NCI-H146 treated with DMSO at 0.1 percent for 48 hours (cell line): ENCODE measurements around the gene PLK3.
A peak's percentile ranks its signal among the peaks of the same experiment; 100 is the strongest.
"Not testable (repeated sequence)": the region's sequence is repeated elsewhere in the genome, so short reads cannot be mapped to it uniquely, and the experiment has no call there.

Experiments used
- DNase-seq: peaks from one replicate; lab custom pipeline; 2025; ENCODE audit not compliant: unreplicated experiment; lab: John Stamatoyannopoulos, UW

Gene PLK3

DNA sequence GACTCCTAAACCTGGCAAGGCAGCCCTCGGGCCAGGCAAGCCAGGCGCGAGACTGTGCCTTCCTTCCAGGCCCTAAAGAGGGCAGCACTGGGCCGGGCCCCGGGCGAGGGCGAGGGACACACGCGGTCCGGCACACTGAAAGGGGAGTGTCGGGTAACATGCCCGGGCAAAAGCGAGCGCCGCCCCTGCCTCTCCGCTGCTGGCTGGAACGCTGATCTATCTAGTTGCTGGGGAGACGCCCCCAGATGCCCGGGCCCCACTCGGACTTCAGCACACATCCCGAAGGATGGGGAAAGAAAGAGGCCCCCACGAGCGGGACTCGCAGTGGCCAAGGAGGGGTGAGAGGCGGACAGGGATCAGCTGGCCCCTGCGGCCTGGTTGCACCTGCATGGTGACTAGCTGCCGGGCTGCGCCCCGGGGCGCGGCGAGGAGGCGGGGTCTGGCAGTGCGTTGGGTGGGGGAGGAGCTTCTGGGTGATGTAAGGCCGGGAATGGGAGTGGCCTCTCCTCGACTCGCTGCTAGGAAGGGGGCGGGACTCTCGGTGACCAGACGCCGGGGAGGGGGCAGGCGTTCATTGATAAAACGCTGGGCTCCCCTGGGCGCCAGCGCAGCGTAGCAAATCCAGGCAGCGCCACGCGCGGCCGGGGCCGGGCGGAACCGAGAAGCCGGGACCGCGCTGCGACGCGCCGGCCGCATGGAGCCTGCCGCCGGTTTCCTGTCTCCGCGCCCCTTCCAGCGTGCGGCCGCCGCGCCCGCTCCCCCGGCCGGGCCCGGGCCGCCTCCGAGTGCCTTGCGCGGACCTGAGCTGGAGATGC, at the start of gene PLK3:
Gene PLK3, plus strand, starts transcription at position 608 of the 815 bp plus-strand sequence. Its CDS starts 87 bp downstream, at position 695.
- DNase-seq, result peak; percentile 89

DNA sequence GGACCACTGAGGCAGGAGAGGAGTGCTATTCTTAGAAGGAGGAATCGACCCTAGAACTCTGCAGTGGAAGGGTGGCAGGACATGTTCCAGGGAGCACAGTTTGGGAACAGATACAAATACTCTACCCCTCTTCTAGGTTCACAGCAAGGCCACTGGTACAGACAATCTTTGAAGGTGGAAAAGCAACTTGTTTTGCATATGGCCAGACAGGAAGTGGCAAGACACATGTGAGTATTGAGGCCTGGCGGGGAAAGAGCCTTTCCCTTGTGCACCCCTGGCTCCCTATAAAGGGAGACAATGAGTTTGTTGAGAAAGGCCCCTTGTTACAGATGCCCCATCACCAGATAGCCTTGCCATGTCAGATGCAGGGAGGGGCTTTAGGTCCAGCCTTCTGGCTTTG, 42.8 kb upstream of the PLK3 start:
- DNase-seq, result no peak

DNA sequence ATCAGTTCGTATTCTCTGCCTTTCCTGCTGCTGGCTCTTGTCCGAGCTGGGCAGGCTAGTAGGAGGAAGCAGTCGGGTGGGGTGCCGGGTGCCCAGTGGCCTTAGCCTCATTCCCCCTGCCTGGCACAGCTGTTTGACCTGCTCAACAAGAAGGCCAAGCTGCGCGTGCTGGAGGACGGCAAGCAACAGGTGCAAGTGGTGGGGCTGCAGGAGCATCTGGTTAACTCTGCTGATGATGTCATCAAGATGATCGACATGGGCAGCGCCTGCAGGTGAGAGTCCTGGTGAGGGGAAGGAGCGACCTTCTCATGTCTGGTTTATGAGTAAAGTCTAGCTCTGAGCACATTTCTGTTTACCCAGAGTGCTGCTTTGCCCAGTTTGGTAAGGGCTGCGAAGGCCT, 41.1 kb upstream of the PLK3 start:
- DNase-seq, result no peak

DNA sequence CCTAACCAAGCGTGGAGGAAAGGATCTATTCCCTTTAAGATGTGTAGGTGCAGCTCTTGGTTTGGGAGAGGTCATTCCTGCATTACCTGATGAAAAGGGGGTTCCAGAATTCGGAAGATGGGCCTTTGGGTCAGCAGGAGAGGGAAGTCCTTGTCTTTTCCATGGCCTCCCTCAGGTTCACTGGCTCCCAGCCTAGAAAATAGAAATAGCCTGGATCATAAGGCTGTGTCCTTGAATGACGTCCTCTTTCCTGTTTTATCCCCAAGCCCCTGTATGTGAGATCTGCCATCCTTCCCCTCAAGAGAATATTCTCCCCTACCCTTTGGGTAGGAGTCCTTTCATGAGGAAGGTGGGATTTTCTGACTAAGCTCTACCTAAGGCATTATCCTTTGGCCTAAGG, 39.3 kb upstream of the PLK3 start:
- no peak for DNase-seq

DNA sequence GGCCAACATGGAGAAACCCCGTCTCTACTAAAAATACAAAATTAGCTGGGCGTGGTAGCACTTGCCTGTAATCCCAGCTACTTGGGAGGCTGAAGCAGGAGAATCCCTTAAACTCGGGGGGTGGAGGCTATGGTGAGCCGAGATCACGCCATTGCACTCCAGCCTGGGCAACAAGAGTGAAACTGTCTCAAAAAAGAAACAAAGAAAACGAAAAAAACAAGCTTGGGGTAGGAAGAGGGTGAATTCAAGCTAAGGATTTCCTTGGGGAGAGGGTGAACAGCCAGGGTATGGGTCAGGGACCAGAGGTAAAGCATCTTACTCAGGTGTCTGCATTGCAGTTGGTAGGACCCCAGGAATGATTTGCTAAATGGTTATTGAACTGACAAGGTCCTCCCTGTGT, 33.8 kb upstream of the PLK3 start:
- DNase-seq, result not testable (repeated sequence)

DNA sequence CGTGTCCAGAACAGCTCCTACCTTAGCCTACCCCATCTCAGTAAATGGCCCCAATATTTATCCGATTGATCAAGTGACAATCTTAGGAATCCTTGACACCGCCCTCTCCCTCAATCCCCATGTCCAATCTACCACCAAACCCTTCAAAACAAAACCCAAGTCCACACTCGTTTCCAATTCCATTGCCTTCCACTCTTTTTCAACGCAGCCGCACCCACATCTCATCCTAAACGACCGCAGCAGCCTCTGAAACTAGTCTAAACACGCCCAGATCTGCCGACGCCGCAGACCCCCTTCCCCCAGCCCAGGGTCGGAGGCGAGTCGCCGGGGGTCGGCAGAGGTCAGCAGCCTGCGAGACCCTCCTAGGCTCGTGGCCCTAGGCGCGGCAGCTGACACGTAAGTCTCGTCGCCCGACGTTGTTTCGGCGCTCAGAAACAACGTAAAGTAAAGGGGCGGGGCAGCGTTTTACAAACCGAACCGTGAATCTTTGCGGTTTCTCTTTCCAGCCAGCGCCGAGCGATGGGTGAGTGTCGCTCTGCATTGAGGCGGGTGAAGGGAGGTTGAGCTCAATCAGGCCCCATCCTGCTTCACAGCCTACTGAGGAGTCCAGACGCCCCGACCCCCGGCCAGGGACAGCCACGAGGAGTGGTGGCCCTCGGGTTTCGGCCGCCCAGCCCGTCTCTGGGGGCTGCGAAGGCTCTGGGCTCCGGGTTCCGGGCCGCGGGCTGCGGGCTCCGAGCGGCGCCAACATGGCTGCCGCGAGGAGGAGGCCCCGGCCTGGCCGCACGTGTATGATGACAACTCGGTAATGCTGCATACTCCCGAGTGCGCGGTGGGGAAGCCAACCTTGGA, 24.9 kb upstream of the PLK3 start, which contains the start of gene RPS8:
Gene RPS8, plus strand, starts transcription at position 463 of the 852 bp plus-strand sequence. Its CDS starts 57 bp downstream, at position 520.
- peak; percentile 72 for DNase-seq

DNA sequence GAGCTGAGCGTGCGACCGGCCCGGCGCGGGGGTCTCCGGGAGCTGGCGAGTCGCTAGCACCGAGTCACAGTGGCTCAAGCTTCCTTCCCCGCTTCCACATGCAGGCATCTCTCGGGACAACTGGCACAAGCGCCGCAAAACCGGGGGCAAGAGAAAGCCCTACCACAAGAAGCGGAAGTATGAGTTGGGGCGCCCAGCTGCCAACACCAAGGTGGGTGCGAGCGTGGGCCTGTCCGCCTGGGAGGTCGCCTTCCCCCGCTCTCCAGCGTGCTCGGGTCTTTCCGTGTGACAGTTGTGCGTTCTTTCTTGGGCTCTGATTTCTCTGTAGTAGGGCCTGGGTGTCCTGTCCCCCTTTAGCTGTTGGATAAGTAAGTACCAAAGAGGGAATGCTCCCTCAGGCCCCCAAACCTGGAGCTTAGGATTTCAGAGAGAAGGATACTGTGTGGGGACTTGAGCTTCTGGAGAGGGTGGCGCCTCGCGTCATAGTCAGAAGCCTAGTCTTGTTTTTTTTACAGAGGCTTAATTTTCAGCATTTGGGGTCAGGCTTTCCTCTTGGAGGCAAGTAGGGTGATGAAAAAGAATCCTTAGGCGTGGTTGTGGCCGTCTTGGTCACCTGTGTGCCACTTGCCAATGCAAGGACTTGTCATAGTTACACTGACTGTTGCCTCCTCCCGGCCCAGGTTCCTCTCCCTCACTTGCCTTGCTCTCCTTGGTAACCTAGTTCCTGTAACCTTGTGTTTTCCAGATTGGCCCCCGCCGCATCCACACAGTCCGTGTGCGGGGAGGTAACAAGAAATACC, 24.0 kb upstream of the PLK3 start:
- no peak for DNase-seq

DNA sequence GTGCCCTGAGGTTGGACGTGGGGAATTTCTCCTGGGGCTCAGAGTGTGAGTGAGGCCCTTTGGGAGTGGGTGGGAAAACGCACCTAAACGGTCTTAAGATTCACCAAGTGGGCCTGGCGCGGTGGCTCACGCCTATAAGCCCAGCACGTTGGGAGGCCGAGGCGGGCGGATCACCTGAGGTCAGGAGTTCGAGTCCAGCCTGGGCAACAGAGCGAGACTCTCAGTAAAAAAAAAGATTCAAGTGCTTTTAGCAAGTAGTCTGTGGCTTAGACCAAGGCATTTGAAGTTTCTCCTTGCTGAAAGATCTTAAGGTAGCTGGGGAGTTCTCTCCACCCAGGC, 23.5 kb upstream of the PLK3 start:
- DNase-seq, result no peak

DNA sequence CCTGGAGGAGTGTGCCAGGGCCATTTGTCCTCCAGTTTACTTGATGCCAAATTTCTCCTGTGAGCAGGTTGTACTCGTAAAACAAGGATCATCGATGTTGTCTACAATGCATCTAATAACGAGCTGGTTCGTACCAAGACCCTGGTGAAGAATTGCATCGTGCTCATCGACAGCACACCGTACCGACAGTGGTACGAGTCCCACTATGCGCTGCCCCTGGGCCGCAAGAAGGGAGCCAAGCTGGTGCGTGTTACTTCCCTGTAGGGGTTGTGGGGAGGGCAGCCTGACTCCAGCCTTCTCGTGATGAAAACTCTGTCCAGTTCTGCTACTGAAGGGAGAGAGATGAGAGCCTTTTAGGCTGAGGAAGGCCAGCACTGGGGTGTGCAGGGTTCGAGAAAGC, 22.6 kb upstream of the PLK3 start:
- no peak for DNase-seq

DNA sequence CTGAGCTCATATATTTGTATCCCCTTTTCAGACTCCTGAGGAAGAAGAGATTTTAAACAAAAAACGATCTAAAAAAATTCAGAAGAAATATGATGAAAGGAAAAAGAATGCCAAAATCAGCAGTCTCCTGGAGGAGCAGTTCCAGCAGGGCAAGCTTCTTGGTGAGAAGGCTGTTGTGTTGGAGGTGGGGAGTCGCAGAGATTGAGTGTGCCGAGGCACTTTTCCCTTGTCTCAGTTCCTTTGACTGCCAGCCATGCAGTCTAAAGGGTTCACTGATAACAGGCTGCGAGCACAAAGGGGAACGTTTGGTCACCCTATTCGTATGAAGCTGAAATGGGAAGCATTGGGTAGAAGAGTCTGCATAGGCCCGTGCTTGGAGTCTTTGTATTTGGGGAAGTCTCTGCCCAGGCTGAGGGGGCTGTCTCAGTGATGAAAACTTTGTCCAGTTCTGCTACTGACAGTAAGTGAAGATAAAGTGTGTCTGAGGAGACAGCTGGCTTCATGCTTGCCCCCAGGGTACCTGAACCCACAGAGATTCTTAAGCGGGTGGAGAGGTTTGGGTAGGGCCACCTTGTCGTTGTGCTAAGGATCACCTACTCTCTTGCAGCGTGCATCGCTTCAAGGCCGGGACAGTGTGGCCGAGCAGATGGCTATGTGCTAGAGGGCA, 22.1 kb upstream of the PLK3 start:
- DNase-seq, result no peak

DNA sequence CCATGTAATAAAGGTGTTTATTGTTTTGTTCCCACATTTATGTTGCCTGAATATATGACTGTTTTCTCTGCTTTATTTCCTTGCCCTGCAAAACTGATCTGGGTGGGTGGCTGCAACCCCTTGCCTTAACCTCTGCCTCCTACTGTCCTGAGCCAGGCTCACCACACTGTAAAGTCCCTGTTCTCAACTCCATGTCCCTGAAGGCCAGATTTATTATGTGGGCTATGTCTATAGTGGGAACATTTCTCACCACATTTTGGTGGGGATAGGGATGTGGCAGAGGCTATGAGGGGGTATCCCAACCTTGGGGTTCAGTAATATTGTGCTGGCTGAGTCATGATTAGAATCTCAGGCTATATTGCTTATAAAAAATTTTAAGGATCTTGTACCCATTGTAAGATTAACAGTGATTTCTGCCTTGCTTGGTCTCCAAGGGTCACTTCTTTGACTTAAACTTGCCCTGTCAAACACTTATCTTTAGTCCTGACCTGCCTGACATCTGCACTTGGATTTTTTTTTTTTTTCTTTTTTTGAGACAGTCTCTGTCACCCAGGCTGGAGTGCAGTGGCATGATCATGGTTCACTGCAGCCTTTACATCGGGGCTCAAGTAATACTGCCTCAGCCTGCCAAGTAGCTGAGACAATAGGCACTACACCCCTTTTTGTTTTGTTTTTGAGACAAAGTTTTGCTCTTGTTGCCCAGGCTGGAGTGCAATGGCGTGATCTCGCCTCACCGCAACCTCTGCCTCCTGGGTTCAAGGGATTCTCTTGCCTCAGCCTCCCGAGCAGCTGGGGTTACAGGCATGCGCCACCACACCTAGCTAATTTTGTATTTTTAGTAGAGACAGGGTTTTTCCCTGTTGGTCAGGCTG, 21.2 kb upstream of the PLK3 start:
- DNase-seq, result no peak

DNA sequence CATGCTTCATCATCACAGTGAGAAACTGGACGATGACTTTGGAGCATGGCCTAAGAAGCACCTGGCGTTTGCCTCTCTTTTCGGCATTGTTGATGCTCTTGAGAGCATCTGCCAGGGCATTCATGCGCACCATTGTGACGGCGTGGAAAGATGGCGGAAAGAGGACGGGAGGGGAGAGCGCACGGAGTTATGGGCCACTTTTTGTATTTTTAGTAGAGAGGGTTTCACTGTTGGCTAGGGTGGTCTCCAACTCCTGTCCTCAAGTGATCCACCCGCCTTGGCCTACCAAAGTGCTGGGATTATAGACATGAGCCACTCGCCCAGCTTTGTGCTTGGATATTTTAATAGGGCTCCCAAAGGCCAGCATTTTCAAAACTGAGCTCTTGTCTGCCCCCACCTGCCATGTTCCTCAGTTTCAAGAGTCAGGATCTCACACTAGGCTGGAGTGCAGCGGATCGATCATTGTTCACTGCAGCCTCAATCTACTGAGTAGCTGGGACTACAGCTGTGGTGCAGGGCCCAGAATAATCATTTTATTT, 19.5 kb upstream of the PLK3 start:
- no peak for DNase-seq

DNA sequence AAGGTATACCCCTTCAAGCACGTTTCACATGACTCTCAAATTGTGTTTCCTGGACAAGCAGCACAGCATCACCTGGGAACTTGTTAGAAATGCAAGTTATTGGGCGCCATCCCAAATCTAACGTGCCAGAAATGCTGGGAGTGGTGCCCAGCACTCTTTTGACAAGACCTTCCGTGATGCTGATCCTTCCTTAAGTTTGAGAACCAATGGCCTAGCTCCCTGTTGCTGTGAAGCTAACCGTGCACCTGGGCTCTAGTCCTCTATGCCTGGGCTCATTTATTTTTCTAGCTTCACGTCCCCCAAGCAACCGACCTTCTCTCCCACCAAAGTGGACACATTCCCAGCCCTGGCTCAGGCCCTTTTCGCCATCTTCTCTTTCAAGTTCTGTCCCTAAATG, 16.5 kb upstream of the PLK3 start:
- DNase-seq, result no peak

DNA sequence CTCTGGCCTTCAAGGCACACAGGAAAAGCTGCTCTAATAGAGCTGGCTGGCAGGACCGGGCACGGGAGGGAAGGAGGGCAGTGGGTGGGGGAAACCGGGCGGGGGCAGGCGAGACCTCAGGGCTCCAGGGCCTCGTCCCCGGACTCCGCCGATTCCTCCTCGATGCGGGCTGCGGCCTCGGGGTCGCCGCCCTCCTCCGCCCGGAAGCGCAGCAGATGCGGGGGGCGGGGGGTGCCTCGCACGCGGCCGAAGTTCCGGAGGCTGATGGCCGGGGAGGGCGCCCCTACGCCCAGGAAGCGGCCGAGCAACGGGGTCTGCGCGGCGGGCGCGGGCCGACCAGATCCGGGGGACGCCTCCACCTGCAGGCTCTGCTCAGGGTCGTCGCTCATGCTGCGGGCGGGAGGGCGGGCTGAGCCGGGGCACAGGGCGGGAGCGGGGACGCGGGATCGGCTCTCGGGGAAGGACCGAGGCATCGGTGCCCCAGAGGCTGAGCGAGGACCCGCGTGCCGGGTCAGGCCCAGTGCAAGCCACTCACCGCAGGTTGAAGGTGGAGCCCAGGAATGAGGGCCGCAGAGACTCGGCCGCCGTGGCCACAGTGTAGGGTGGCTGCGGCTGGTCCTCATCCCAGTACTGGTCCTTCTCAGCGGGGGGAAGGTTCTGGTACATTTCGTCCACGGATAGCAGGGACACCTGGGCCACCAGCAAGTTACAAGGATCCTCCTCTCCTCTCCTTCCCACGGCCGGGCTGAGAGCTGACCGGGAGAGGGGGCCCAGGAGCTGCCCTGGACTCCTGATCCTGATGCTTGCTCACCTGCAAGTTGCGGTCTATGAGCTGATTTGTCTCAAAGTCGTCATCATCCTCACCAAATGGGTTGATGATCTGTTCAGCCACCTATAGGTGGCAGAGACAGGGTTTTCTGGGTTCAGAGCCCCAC, 15.8 kb upstream of the PLK3 start:
- DNase-seq, result no peak

DNA sequence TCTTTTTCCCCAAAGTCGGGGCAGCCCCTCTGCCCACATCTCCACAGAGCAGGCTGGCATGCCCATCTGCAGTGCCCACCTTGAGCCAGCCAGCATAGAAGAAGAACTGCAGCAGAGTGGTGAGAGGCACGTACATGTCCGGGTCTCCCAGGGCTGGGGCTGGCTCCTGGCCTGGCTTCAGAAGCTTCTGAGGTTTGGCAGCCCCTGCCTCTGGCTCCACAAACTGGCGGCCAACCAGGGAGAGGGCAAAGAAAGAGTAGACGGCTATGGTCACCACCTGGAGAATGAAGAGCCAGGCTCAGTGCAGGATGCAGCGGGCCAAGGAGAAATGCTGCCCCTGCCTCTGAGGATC, 15.2 kb upstream of the PLK3 start:
- DNase-seq, result no peak

DNA sequence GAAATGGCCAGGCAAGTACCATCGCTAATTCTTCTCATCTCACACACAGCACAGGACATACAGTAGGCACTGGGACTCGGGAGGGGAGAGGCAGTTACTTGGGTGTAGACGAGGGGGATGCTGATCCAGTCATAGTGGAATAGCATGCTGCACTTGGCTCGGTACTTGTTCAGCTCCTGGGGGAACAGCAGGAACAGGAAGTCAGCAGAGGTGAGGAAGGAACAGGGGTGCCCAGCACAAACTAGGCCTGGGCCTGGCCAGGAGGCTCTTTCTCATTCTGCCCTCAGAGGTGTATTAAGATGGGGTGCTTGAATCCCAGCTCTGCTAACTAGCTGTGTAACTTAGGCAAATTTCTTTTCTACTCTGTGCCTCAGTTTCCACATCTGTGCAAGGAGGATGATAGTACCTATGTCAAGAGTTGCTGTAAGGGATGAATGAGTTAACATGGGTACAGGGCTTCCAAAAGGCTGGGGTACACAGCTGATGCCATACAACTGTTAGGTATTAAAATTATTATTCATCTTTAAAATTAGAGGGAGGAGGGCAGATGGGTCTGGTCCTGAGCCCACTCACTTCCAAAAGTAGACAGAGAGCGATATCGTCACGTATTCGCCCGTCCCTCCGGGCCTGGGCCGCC, 14.6 kb upstream of the PLK3 start:
- no peak for DNase-seq

DNA sequence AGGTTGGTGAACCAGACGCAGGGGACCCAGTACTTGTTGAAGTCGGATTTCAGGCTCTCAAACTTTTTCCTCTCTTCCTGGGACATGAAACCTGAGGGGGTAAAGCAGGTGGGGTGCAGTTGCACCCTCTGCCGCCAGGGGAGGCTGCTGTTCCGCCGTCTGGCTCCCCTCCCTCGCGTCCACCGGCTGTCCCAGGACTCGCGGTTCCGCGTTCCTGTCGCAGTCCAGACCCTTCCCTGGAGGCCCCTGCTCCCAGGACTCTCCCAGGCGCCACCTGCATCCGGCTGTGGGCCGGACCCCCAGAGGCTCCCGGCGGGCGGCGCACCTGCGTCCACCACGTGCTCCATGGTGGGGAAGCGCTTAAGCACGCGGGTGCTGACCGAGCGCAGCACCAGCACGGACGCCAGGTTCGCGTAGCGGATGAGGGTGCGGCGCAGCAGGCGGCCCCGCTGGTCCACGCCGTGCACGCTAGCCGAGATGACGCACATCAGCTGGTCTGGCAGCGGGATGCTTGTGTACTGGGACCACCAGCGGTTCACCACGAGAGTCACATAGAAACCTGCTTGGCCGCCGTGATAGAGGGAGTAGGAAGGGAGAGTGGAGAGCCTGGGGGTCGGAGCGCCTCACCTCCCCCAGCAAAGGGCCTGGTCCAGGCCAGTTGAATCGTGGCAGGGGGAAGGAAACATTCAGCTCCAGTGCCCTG, 13.9 kb upstream of the PLK3 start:
- no peak for DNase-seq
